SKM-1 (cell line): Measurements from ENCODE around the gene LGALS9C.
"Not testable (repeated sequence)": the region's sequence is repeated elsewhere in the genome, so short reads cannot be mapped to it uniquely, and the experiment has no call there.

Experiments used
- DNase-seq: peaks from one replicate; lab custom pipeline; 2025; ENCODE audit not compliant: unreplicated experiment; lab: John Stamatoyannopoulos, UW

Gene LGALS9C

GRCh38 chr17:18528435-18528834, 51.8 kb downstream of the LGALS9C start:
- not testable (repeated sequence) for DNase-seq

DNA sequence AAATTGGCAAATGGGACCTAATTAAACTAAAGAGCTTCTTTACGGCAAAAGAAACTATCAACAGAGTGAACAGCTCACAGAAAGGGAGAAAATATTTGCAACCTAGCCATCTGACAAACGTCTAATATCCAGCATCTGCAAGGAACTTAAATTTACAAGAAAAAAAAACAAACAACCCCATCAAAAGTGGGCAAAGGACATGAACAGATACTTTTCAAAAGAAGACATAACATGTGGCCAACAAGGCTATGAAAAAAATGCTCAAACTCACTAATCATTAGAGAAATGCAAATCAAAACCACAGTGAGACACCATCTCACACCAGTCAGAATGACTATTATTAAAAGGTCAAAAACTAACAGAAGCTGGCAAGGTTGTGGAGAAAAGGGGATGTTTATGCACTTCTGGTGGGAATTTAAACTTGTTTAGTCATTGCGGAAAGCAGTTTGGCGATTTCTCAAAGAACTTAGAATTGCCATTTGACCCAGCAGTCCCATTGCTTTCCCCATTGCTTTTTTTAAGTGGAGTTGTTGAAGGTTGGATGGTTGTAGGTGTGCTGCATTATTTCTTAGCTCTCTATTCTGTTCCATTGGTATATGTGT, 52.4 kb downstream of the LGALS9C start:
- DNase-seq: not testable (repeated sequence)

DNA sequence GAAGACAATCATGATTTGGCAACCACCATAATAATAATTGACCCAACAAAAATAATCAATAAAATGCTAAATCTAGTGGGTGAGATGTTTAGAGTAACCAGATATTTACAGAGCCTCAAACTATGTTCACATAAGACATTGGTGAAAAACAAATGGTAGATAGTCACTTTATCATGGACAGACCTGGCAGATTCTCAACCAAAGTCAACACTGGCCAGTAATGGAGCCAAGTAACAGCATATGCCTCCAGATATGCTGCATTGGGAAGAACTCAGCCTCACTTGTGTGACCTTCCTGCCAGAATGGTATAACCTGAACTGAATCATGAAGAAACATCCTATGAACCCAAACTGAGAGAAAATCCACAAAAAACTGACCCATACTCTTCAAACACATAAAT, 53.8 kb downstream of the LGALS9C start:
- DNase-seq: not testable (repeated sequence)

- DNase-seq: not testable (repeated sequence)
Measured at GRCh38 chr17:18542234-18542633, 65.6 kb downstream of the LGALS9C start.

- not testable (repeated sequence) for DNase-seq
Measured at GRCh38 chr17:18542907-18543306, 66.3 kb downstream of the LGALS9C start.
